Stimulated activated CD4-positive, alpha-beta T cell treated with anti-CD3 and anti-CD28 coated beads, Interleukin-4, amount 100 ng/mL, for 24 hours (primary cell): ENCODE measurements around the gene ANKIB1.
A peak's percentile ranks its signal among the peaks of the same experiment; 100 is the strongest.
"Not testable (repeated sequence)": the region's sequence is repeated elsewhere in the genome, so short reads cannot be mapped to it uniquely, and the experiment has no call there.

Experiments
- DNase-seq: peaks from one replicate; pipeline ENCODE4 v3.0.0-alpha.2; 2020

ANKIB1 gene

GRCh38 chr7:92331508-92331907 is 85.7 kb downstream of the ANKIB1 start:
- DNase-seq: no peak

- no peak for DNase-seq
These were observed 87.0 kb downstream of the ANKIB1 start for GRCh38 chr7:92332782-92333181.

GRCh38 chr7:92333866-92334265 is 88.1 kb downstream of the ANKIB1 start:
- no peak for DNase-seq

GRCh38 chr7:92335574-92335973 is 89.8 kb downstream of the ANKIB1 start:
- DNase-seq: no peak

GRCh38 chr7:92336662-92337340 is 91.0 kb downstream of the ANKIB1 start:
- no peak for DNase-seq

- DNase-seq: no peak
These were observed 94.2 kb downstream of the ANKIB1 start for GRCh38 chr7:92340016-92340415.

GRCh38 chr7:92343714-92344113 is 97.9 kb downstream of the ANKIB1 start:
- no peak for DNase-seq

GRCh38 chr7:92352009-92352408 is 106.2 kb downstream of the ANKIB1 start:
- DNase-seq: no peak

- DNase-seq: no peak
These were observed 108.4 kb downstream of the ANKIB1 start for GRCh38 chr7:92354214-92354613.

GRCh38 chr7:92356406-92356805 is 110.6 kb downstream of the ANKIB1 start:
- no peak for DNase-seq

- DNase-seq: no peak
These were observed 111.5 kb downstream of the ANKIB1 start for GRCh38 chr7:92357260-92357659.

- DNase-seq: not testable (repeated sequence)
These were observed 113.4 kb downstream of the ANKIB1 start for GRCh38 chr7:92359179-92359578.

GRCh38 chr7:92359801-92360200 is 114.0 kb downstream of the ANKIB1 start:
- DNase-seq: no peak

- no peak for DNase-seq
These were observed 114.6 kb downstream of the ANKIB1 start for GRCh38 chr7:92360387-92360786.

- DNase-seq: no peak
These were observed 116.4 kb downstream of the ANKIB1 start for GRCh38 chr7:92362131-92362530.

GRCh38 chr7:92366730-92367129 is 121.0 kb downstream of the ANKIB1 start:
- DNase-seq: no peak

- DNase-seq: no peak
These were observed 123.0 kb downstream of the ANKIB1 start for GRCh38 chr7:92368741-92369140.

GRCh38 chr7:92375013-92375412 is 129.2 kb downstream of the ANKIB1 start:
- DNase-seq: no peak

- DNase-seq: no peak
These were observed 145.3 kb downstream of the ANKIB1 start for GRCh38 chr7:92391071-92391470.

GRCh38 chr7:92397542-92397941 is 151.8 kb downstream of the ANKIB1 start:
- no peak for DNase-seq

- DNase-seq: no peak
These were observed 154.2 kb downstream of the ANKIB1 start for GRCh38 chr7:92400013-92400412.

- DNase-seq: no peak
These were observed 157.4 kb downstream of the ANKIB1 start for GRCh38 chr7:92402920-92403759.

GRCh38 chr7:92403760-92404074 is 157.9 kb downstream of the ANKIB1 start:
- no peak for DNase-seq

GRCh38 chr7:92404170-92404614 is 158.4 kb downstream of the ANKIB1 start:
- peak; percentile 32 for DNase-seq

GRCh38 chr7:92409357-92409756 is 163.6 kb downstream of the ANKIB1 start:
- no peak for DNase-seq
